Trophoblast cell (in vitro differentiated cells and primary cell): ENCODE data around the gene DLL4.

Experiments
- DNase-seq, 2 donors: peaks; one replicate each; pipeline ENCODE4 v3.0.0-alpha.2; 2016
- H2AFZ ChIP-seq: 2 replicates; pipeline ENCODE4 v1.6.1; 2013; ENCODE audit warnings: low read length, moderate library complexity, mild to moderate bottlenecking; ENCODE audit not compliant: insufficient read depth, poor library complexity
- H2AK5ac ChIP-seq: 2 replicates; pipeline ENCODE4 v1.6.1; 2013; ENCODE audit warnings: mild to moderate bottlenecking, low read length
- H2BK120ac ChIP-seq: 2 replicates; pipeline ENCODE4 v1.6.1; 2013; ENCODE audit warnings: low read length, mild to moderate bottlenecking, moderate library complexity; ENCODE audit not compliant: insufficient read depth, poor library complexity
- H2BK12ac ChIP-seq: 2 replicates; pipeline ENCODE4 v1.6.1; 2013; ENCODE audit warnings: mild to moderate bottlenecking, low read length, moderate library complexity
- H2BK5ac ChIP-seq: 2 replicates; pipeline ENCODE4 v1.6.1; 2013; ENCODE audit warnings: low read length, low read depth, moderate library complexity, mild to moderate bottlenecking; ENCODE audit not compliant: poor library complexity
- H3K14ac ChIP-seq: 2 replicates; pipeline ENCODE4 v1.6.1; 2013; ENCODE audit warnings: mild to moderate bottlenecking, low read length
- H3K18ac ChIP-seq: 2 replicates; pipeline ENCODE4 v1.6.1; 2013; ENCODE audit warnings: mild to moderate bottlenecking, low read length
- H3K23ac ChIP-seq: 2 replicates; pipeline ENCODE4 v1.6.1; 2013; ENCODE audit warnings: low read length
- H3K27ac ChIP-seq: 2 replicates; pipeline ENCODE4 v1.5.1; 2013; ENCODE audit warnings: low read depth, mild to moderate bottlenecking, inconsistent platforms, low read length, moderate library complexity
- H3K27me3 ChIP-seq: 2 replicates; pipeline ENCODE4 v1.6.1; 2013; ENCODE audit warnings: inconsistent platforms, mild to moderate bottlenecking, low read length, moderate library complexity; ENCODE audit not compliant: insufficient read depth
- H3K36me3 ChIP-seq, 2 experiments: 1 replicate in 1 of 2; 2 replicates in 1 of 2; pipeline ENCODE4 v1.6.1; 2013; ENCODE audit warnings: low read length in 2 of 2, mild to moderate bottlenecking in 2 of 2, moderate library complexity in 1 of 2; ENCODE audit not compliant: insufficient read depth in 2 of 2, control insufficient read depth in 1 of 2
- H3K4ac ChIP-seq: 2 replicates; pipeline ENCODE4 v1.6.1; 2013; ENCODE audit warnings: low read depth, mild to moderate bottlenecking, low read length, moderate library complexity
- H3K4me1 ChIP-seq, 2 experiments: 1 replicate in 1 of 2; 2 replicates in 1 of 2; pipeline ENCODE4 v1.6.1; 2013; ENCODE audit warnings: low read length in 2 of 2, mild to moderate bottlenecking in 2 of 2, moderate library complexity in 1 of 2; ENCODE audit not compliant: insufficient read depth in 2 of 2, control insufficient read depth in 1 of 2
- H3K4me2 ChIP-seq: 2 replicates; pipeline ENCODE4 v1.6.1; 2013; ENCODE audit warnings: inconsistent platforms, mild to moderate bottlenecking, low read length, moderate library complexity
- H3K4me3 ChIP-seq: 2 replicates; pipeline ENCODE4 v1.5.1; 2013; ENCODE audit warnings: mild to moderate bottlenecking, low read depth, low read length, inconsistent platforms
- H3K79me1 ChIP-seq: one replicate; pipeline ENCODE4 v1.6.1; 2013; ENCODE audit warnings: low read length
- H3K79me2 ChIP-seq: 2 replicates; pipeline ENCODE4 v1.6.1; 2013; ENCODE audit warnings: low read length, mild to moderate bottlenecking; ENCODE audit not compliant: control insufficient read depth, insufficient read depth, poor library complexity
- H3K9ac ChIP-seq: 2 replicates; pipeline ENCODE4 v1.6.1; 2013; ENCODE audit warnings: mild to moderate bottlenecking, low read length
- H3K9me3 ChIP-seq: 2 replicates; pipeline ENCODE4 v1.6.1; 2013; ENCODE audit warnings: low read depth, mild to moderate bottlenecking, control low read depth, inconsistent platforms, low read length; ENCODE audit not compliant: insufficient read depth
- H4K12ac ChIP-seq: 2 replicates; pipeline ENCODE4 v1.6.1; 2013; ENCODE audit warnings: low read depth, mild to moderate bottlenecking, low read length, moderate library complexity
- H4K8ac ChIP-seq: 2 replicates; pipeline ENCODE4 v1.6.1; 2013; ENCODE audit warnings: low read depth, mild to moderate bottlenecking, low read length, moderate library complexity
- H4K91ac ChIP-seq: one replicate; pipeline ENCODE4 v1.6.1; 2013; ENCODE audit warnings: low read depth, mild to moderate bottlenecking, low read length, moderate library complexity
- WGBS: extraction: QIAGEN DNeasy Blood & Tissue Kit; methylation state at CpG from one replicate; pipeline ENCODE4 v1.1.7; 2013; ENCODE audit warnings: missing lambda C conversion rate; ENCODE audit not compliant: insufficient read length, insufficient coverage; ENCODE audit errors: extremely low coverage; 5-methylcytosine and 5-hydroxymethylcytosine counted together

DLL4 gene

GRCh38 chr15:40922608-40923005 is 6.5 kb upstream of the DLL4 start:
- Histone ChIP-seq H2BK120ac (no peak overlapping the region), H3K79me1 (no peaks in the 10 kb centered on the region), H2BK5ac (no peak overlapping the region), H3K18ac (no peak overlapping the region), H3K4me1 (peaks cover 5 to 16% of the 10 kb centered on the region in 2 experiments), H3K23ac (no peak overlapping the region), H3K9me3 (peaks cover 5% of the 10 kb centered on the region), H3K14ac (no peak overlapping the region), H3K9ac (no peak overlapping the region), H3K4ac (no peak overlapping the region), H3K79me2 (no peaks in the 10 kb centered on the region), H3K27ac (no peak overlapping the region), H3K4me2 (no peak overlapping the region), H3K4me3 (no peak overlapping the region), H2AFZ (no peak overlapping the region), H2BK12ac (no peak overlapping the region), H3K27me3 (peaks cover 47% of the 10 kb centered on the region), H4K12ac (no peak overlapping the region), H4K91ac (no peak overlapping the region), H4K8ac (no peak overlapping the region), H2AK5ac (no peak overlapping the region), H3K36me3 (no peaks in the 10 kb centered on the region)
- WGBS = no CpG with 5 or more reads among the region's 10 CpGs
- DNase-seq = no peak

DNA sequence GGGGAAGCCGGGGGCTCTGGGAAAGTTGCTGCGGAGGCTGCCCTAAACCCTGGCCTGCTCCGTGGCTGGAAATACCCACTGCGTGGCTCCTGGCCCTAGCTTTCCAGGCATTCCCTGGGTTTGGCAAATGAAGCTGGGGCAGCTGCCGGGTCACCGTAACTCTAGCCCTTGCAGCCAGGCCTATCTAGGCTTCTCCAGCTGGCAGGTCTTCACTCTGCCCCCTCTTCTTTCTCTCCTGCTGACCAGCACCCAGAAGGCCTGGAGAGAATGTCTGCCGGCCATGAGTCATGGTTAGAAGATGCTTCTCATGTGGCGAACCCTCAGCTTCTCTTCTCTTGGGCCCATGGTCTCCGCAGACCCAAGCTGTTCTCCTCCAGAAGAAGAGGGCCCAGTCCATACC is 5.6 kb upstream of the DLL4 start:
- no peak overlapping the region for H4K12ac ChIP-seq
- no peak overlapping the region for H3K4me2 ChIP-seq
- no peak overlapping the region for H2BK120ac ChIP-seq
- no peaks in the 10 kb centered on the region for H3K79me1 ChIP-seq
- H3K18ac ChIP-seq = no peak overlapping the region
- H3K4me1 ChIP-seq = peaks cover 7 to 22% of the 10 kb centered on the region in 2 experiments
- H3K4ac ChIP-seq = no peak overlapping the region
- no peak overlapping the region for H2AK5ac ChIP-seq
- no peak overlapping the region for H3K27ac ChIP-seq
- no peak overlapping the region for H3K23ac ChIP-seq
- no peak overlapping the region for H3K9ac ChIP-seq
- no peaks in the 10 kb centered on the region for H3K36me3 ChIP-seq
- H3K27me3 ChIP-seq = peaks cover 56% of the 10 kb centered on the region
- no peak overlapping the region for H4K8ac ChIP-seq
- H3K4me3 ChIP-seq = no peak overlapping the region
- no peak overlapping the region for H2AFZ ChIP-seq
- no CpG with 5 or more reads among the region's 9 CpGs for WGBS
- H2BK5ac ChIP-seq = no peak overlapping the region
- H3K14ac ChIP-seq = no peak overlapping the region
- no peak overlapping the region for H4K91ac ChIP-seq
- DNase-seq = no peak
- H3K79me2 ChIP-seq = no peaks in the 10 kb centered on the region
- H3K9me3 ChIP-seq = peaks cover 5% of the 10 kb centered on the region
- no peak overlapping the region for H2BK12ac ChIP-seq

DNA sequence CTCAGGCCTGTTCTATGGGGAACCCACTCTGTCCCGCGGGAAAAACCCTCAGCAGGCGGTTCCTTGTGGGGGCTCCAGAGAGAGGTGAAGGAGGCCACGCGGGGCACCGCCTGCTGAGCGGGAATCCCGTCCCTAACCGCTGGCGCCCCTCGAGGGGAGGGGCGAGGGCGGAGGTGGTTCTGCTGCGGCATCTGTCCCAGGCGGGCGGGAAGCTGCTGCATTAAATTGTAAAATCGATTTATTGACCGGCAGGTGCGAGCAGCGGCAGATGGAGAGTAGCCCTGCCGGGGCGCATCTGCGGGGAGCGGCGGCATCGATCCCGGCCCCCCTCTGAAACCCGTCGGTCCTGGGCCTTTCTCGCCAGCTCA is 3.7 kb upstream of the DLL4 start:
- no peak overlapping the region for H4K8ac ChIP-seq
- H2AFZ ChIP-seq = no peak overlapping the region
- H3K4me3 ChIP-seq = no peak overlapping the region
- H3K79me1 ChIP-seq = no peaks in the 10 kb centered on the region
- H3K23ac ChIP-seq = no peak overlapping the region
- H3K27me3 ChIP-seq = peaks cover 72% of the 10 kb centered on the region
- H3K36me3 ChIP-seq = no peaks in the 10 kb centered on the region
- H2BK5ac ChIP-seq = no peak overlapping the region
- no peak overlapping the region for H4K91ac ChIP-seq
- H3K4ac ChIP-seq = no peak overlapping the region
- no peak overlapping the region for H4K12ac ChIP-seq
- H3K18ac ChIP-seq = no peak overlapping the region
- no peak for DNase-seq
- H3K4me1 ChIP-seq = peaks cover 18 to 27% of the 10 kb centered on the region in 2 experiments
- no peak overlapping the region for H2AK5ac ChIP-seq
- no peak overlapping the region for H3K14ac ChIP-seq
- no peak overlapping the region for H2BK120ac ChIP-seq
- no peaks in the 10 kb centered on the region for H3K79me2 ChIP-seq
- no peak overlapping the region for H2BK12ac ChIP-seq
- peaks cover 5% of the 10 kb centered on the region for H3K9me3 ChIP-seq
- no CpG with 5 or more reads among the region's 30 CpGs for WGBS
- H3K27ac ChIP-seq = no peak overlapping the region
- no peak overlapping the region for H3K9ac ChIP-seq
- H3K4me2 ChIP-seq = peak overlapping the region; percentile 50

GRCh38 chr15:40925863-40926658 is 3.1 kb upstream of the DLL4 start:
- H3K4ac ChIP-seq = no peak overlapping the region
- no peak overlapping the region for H3K27ac ChIP-seq
- WGBS = no CpG with 5 or more reads among the region's 61 CpGs
- H2BK5ac ChIP-seq = no peak overlapping the region
- H3K23ac ChIP-seq = no peak overlapping the region
- no peak for DNase-seq
- H3K4me3 ChIP-seq = peak overlapping the region; percentile 21
- no peak overlapping the region for H4K91ac ChIP-seq
- H3K4me1 ChIP-seq = peaks cover 18 to 28% of the 10 kb centered on the region in 2 experiments
- no peak overlapping the region for H3K9ac ChIP-seq
- H2BK120ac ChIP-seq = no peak overlapping the region
- no peak overlapping the region for H2AK5ac ChIP-seq
- H3K14ac ChIP-seq = no peak overlapping the region
- no peaks in the 10 kb centered on the region for H3K79me2 ChIP-seq
- peaks cover 72% of the 10 kb centered on the region for H3K27me3 ChIP-seq
- no peak overlapping the region for H2AFZ ChIP-seq
- H3K79me1 ChIP-seq = no peaks in the 10 kb centered on the region
- H3K36me3 ChIP-seq = no peaks in the 10 kb centered on the region
- no peak overlapping the region for H4K12ac ChIP-seq
- H3K4me2 ChIP-seq = peak overlapping the region; percentile 50
- H3K18ac ChIP-seq = no peak overlapping the region
- H4K8ac ChIP-seq = no peak overlapping the region
- peaks cover 3% of the 10 kb centered on the region for H3K9me3 ChIP-seq
- H2BK12ac ChIP-seq = no peak overlapping the region
